K562 (cell line): ENCODE results near the gene TBC1D5. TPM values are rescaled to one million over a fixed set of nuclear protein-coding genes. Genes with fewer than 3 reads are reported as not detected.

Experiments
- CHD2 ChIP-seq: IDR thresholded peaks from 2 replicates; pipeline ENCODE4 v1.6.1; 2011; ENCODE audit warnings: low read depth, low read length
- E4F1 ChIP-seq: fragments of 250-450 bp; sonication (Bioruptor Pico); IDR thresholded peaks from 2 replicates; pipeline ENCODE4 v1.5.0; 2021; ENCODE audit warnings: mild to moderate bottlenecking, borderline replicate concordance
- EHMT2 ChIP-seq: fragments of 450-650 bp; IDR thresholded peaks from 2 replicates; pipeline ENCODE4 v1.6.1; 2018; ENCODE audit warnings: antibody characterized with exemption
- KDM5B ChIP-seq: fragments of 200-600 bp; sonication (generic); IDR thresholded peaks from 2 replicates; pipeline ENCODE4 v1.6.1; 2012; ENCODE audit warnings: low read depth, mild to moderate bottlenecking, moderate library complexity, low read length, control low read depth, inconsistent platforms; ENCODE audit not compliant: insufficient replicate concordance
- MEF2D ChIP-seq: conservative IDR thresholded peaks from 2 replicates; pipeline ENCODE4 v1.6.1; 2016; ENCODE audit warnings: low read depth, missing genetic modification characterization, missing compliant biosample characterization
- TBP ChIP-seq: optimal IDR thresholded peaks from 2 replicates; pipeline ENCODE3; 2011; ENCODE audit warnings: low read depth, low read length, improper control_type of control experiment
- ZNF175 ChIP-seq: fragments of 200-800 bp; sonication (Bioruptor generic); IDR thresholded peaks from 2 replicates; pipeline ENCODE4 v1.6.1; 2016; ENCODE audit warnings: low read depth, mild to moderate bottlenecking, missing genetic modification characterization, missing compliant biosample characterization
- ZNF316 ChIP-seq: fragments of 450-650 bp; IDR thresholded peaks from 2 replicates; pipeline ENCODE4 v1.6.1; 2016
- ZNF586 ChIP-seq: fragments of 450-650 bp; formaldehyde crosslinking; conservative IDR thresholded peaks from 2 replicates; pipeline ENCODE4 v1.4.0; 2020; ENCODE audit warnings: mild to moderate bottlenecking, moderate library complexity
- polyA plus RNA-seq, 8 experiments: library from polyadenylated mRNA; depleted of rRNA in 4 of 8; stranded (reverse) in 5 of 8; unstranded in 3 of 8; fragments of >200 nt; fragmentation: Nextera tagmentation in 2 of 8; fragmentation: Illumina TruSeq in 1 of 8; extraction: Ambion mirVana in 2 of 8; extraction: Trizol in 1 of 8; gene quantifications; 2 replicates each; pipeline versions ENCODE4 v1.2.1 to v1.2.3, GENCODE V29; 2011 to 2014; ENCODE audit warnings: inconsistent platforms in 1 of 8, missing spikeins in 1 of 8
- total RNA-seq, 7 experiments: library from RNA; depleted of rRNA in 6 of 7; stranded (reverse); fragments of >200 nt in 6 of 7; fragmentation: Illumina TruSeq in 2 of 7; extraction: Trizol in 2 of 7; gene quantifications; 2 replicates each; pipeline versions ENCODE4 v1.2.1 to v1.2.3, GENCODE V29; 2011 to 2021; ENCODE audit warnings: low replicate concordance in 1 of 7
- TF ChIP-seq, protein P1 (sequence below): sonication (generic); formaldehyde crosslinking; IDR thresholded peaks from 2 replicates; pipeline ENCODE4 v1.8.1; 2023; ENCODE audit warnings: mild to moderate bottlenecking, missing genetic modification reagents
- TF ChIP-seq, protein P2 (sequence below): fragments of 200-800 bp; sonication (Bioruptor generic); IDR thresholded peaks from 2 replicates; pipeline ENCODE4 v1.6.1; 2016; ENCODE audit warnings: missing genetic modification characterization, missing compliant biosample characterization

TBC1D5 gene
- total and polyA plus RNA-seq, 9 of the 15 experiments (the other 6 are each of a cell fraction or from before 2014, with no cell fraction given), result 2.9 to 38.1 (median 25.6) TPM

DNA sequence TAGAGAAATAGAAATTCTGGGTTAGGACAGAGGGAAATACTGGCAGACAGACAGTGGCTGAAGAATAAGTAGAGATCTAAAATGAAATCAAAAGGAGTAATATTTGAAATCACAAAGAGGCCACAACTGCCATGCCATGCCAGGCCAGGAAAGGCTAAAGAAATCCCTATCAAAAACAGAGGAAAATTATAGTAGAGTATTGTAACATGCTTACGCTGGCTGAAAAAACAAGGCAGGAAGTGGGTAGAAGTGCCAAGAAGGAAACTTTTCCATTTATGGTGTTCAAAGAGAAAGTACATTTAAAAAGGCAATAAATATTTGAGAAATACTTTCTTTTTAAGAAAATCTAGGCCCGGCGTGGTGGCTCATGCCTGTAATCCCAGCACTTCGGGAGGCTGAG, 442.0 kb downstream of the TBC1D5 start (continued):
- TF ChIP-seq, protein P1, sequence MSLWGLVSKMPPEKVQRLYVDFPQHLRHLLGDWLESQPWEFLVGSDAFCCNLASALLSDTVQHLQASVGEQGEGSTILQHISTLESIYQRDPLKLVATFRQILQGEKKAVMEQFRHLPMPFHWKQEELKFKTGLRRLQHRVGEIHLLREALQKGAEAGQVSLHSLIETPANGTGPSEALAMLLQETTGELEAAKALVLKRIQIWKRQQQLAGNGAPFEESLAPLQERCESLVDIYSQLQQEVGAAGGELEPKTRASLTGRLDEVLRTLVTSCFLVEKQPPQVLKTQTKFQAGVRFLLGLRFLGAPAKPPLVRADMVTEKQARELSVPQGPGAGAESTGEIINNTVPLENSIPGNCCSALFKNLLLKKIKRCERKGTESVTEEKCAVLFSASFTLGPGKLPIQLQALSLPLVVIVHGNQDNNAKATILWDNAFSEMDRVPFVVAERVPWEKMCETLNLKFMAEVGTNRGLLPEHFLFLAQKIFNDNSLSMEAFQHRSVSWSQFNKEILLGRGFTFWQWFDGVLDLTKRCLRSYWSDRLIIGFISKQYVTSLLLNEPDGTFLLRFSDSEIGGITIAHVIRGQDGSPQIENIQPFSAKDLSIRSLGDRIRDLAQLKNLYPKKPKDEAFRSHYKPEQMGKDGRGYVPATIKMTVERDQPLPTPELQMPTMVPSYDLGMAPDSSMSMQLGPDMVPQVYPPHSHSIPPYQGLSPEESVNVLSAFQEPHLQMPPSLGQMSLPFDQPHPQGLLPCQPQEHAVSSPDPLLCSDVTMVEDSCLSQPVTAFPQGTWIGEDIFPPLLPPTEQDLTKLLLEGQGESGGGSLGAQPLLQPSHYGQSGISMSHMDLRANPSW, result no peak
- TF ChIP-seq ZNF586 (CRISPR knock-in tag) (no peak), TBP (no peak), KDM5B (no peak), ZNF316 (no peak), MEF2D (tag) (no peak), CHD2 (no peak), E4F1 (CRISPR knock-in tag) (no peak), EHMT2 (no peak), ZNF175 (CRISPR knock-in tag) (no peak)
- TF ChIP-seq, protein P2, sequence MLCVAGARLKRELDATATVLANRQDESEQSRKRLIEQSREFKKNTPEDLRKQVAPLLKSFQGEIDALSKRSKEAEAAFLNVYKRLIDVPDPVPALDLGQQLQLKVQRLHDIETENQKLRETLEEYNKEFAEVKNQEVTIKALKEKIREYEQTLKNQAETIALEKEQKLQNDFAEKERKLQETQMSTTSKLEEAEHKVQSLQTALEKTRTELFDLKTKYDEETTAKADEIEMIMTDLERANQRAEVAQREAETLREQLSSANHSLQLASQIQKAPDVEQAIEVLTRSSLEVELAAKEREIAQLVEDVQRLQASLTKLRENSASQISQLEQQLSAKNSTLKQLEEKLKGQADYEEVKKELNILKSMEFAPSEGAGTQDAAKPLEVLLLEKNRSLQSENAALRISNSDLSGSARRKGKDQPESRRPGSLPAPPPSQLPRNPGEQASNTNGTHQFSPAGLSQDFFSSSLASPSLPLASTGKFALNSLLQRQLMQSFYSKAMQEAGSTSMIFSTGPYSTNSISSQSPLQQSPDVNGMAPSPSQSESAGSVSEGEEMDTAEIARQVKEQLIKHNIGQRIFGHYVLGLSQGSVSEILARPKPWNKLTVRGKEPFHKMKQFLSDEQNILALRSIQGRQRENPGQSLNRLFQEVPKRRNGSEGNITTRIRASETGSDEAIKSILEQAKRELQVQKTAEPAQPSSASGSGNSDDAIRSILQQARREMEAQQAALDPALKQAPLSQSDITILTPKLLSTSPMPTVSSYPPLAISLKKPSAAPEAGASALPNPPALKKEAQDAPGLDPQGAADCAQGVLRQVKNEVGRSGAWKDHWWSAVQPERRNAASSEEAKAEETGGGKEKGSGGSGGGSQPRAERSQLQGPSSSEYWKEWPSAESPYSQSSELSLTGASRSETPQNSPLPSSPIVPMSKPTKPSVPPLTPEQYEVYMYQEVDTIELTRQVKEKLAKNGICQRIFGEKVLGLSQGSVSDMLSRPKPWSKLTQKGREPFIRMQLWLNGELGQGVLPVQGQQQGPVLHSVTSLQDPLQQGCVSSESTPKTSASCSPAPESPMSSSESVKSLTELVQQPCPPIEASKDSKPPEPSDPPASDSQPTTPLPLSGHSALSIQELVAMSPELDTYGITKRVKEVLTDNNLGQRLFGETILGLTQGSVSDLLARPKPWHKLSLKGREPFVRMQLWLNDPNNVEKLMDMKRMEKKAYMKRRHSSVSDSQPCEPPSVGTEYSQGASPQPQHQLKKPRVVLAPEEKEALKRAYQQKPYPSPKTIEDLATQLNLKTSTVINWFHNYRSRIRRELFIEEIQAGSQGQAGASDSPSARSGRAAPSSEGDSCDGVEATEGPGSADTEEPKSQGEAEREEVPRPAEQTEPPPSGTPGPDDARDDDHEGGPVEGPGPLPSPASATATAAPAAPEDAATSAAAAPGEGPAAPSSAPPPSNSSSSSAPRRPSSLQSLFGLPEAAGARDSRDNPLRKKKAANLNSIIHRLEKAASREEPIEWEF (CRISPR knock-in tag), result no peak
